Measurements from ENCODE around the gene RNLS. TPM values are rescaled to one million over a fixed set of nuclear protein-coding genes. Genes with fewer than 3 reads are reported as not detected.

The RNLS gene
- total RNA-seq, 1 experiment from 2014 or later, result 8.7 TPM

DNA sequence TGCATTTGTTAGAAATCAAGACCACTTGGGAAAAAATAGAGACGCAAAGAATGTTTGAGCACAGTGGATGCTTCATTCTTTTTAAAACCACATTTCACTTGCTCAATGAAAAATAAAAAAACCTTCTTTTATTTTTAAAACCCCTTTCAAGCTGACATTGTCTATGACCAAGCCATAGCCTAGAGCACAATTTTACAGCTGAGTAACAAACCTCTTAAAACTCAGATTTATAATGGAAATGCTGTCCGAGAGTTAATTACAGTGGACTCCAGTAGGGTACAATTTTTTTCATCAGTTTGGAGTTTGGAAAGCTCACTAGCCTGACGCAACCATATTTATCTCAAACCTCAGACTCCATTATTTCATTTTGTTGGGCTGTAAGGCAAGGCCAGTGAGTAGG lies 116.3 kb downstream of the RNLS start:
- Mint-ChIP-seq H3K36me3 (no peaks in the 10 kb centered on the region; the same call in 1 of the 2 replicates), H3K4me3 (no peak overlapping the region), H3K27me3 (ENCODE audit: low read depth) (peaks cover 24% of the 10 kb centered on the region), H3K27ac (no peak overlapping the region), H3K9me3 (peaks cover 7% of the 10 kb centered on the region), H3K4me1 (peaks cover 7% of the 10 kb centered on the region; the same call in 1 of the 2 replicates)
- DNase-seq (ENCODE audit: low spot score) (no peak), ATAC-seq (no peak)
- TF ChIP-seq SMAD4 (CRISPR knock-in tag; IDR thresholded peaks at IDR 0.05), result no peak
- TF ChIP-seq MXD4 (CRISPR knock-in tag; IDR thresholded peaks at IDR 0.05; ENCODE audit: borderline replicate concordance), result no peak
- no peak for TF ChIP-seq FOXP1 (CRISPR knock-in tag; IDR thresholded peaks at IDR 0.05; ENCODE audit: borderline replicate concordance)
- TF ChIP-seq, protein P1, sequence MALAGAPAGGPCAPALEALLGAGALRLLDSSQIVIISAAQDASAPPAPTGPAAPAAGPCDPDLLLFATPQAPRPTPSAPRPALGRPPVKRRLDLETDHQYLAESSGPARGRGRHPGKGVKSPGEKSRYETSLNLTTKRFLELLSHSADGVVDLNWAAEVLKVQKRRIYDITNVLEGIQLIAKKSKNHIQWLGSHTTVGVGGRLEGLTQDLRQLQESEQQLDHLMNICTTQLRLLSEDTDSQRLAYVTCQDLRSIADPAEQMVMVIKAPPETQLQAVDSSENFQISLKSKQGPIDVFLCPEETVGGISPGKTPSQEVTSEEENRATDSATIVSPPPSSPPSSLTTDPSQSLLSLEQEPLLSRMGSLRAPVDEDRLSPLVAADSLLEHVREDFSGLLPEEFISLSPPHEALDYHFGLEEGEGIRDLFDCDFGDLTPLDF (CRISPR knock-in tag; IDR thresholded peaks at IDR 0.05), result no peak
- no peak for TF ChIP-seq OVOL2 (CRISPR knock-in tag; IDR thresholded peaks at IDR 0.05; ENCODE audit: borderline replicate concordance)
- no peak for TF ChIP-seq NFE2L1 (CRISPR knock-in tag; IDR thresholded peaks at IDR 0.05)
- TF ChIP-seq ZNF219 (CRISPR knock-in tag; IDR thresholded peaks at IDR 0.05; ENCODE audit: borderline replicate concordance), result no peak
- TF ChIP-seq ZNF416 (CRISPR knock-in tag; IDR thresholded peaks at IDR 0.05), result no peak
- POLR2A ChIA-PET, result no interaction called here
- CTCF ChIA-PET, result no interaction called here

DNA sequence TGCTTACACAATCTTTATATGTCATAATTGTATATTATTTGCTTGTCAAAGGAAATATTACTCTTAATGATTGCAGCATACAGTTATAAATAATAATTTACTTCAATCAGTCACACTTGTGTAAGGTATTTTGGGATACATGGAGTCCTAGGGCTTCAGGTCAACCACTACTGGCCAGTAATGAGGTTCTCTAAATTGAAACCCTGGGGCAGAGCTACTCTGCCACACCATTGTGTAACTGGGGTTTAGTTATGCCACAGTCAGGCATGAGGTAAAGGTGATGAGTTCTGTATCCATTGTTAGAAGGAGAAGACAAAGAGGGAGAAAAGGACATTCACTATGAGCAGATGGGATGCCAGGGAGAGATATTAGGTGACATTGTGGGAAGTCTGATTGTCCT lies 117.4 kb downstream of the RNLS start:
- Mint-ChIP-seq H3K4me3 (no peak overlapping the region), H3K36me3 (no peaks in the 10 kb centered on the region), H3K9me3 (no peaks in the 10 kb centered on the region), H3K27ac (no peak overlapping the region), H3K27me3 (ENCODE audit: low read depth) (peaks cover 24% of the 10 kb centered on the region), H3K4me1 (peaks cover 7% of the 10 kb centered on the region; the same call in 1 of the 2 replicates)
- POLR2A ChIA-PET, result no interaction called here
- CTCF ChIA-PET, result no interaction called here
- ATAC-seq (no peak), DNase-seq (ENCODE audit: low spot score) (no peak)
- TF ChIP-seq ZNF232 (CRISPR knock-in tag; IDR thresholded peaks at IDR 0.05), result no peak
- TF ChIP-seq ZNF138 (CRISPR knock-in tag; conservative IDR thresholded peaks at IDR 0.05), result no peak
- TF ChIP-seq, protein P2, sequence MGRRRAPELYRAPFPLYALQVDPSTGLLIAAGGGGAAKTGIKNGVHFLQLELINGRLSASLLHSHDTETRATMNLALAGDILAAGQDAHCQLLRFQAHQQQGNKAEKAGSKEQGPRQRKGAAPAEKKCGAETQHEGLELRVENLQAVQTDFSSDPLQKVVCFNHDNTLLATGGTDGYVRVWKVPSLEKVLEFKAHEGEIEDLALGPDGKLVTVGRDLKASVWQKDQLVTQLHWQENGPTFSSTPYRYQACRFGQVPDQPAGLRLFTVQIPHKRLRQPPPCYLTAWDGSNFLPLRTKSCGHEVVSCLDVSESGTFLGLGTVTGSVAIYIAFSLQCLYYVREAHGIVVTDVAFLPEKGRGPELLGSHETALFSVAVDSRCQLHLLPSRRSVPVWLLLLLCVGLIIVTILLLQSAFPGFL (CRISPR knock-in tag; IDR thresholded peaks at IDR 0.05; ENCODE audit: borderline replicate concordance), result no peak
- no peak for TF ChIP-seq ZNF121 (CRISPR knock-in tag; IDR thresholded peaks at IDR 0.05)
- TF ChIP-seq KAT7 (CRISPR knock-in tag; IDR thresholded peaks at IDR 0.05; ENCODE audit: borderline replicate concordance), result no peak
- TF ChIP-seq, protein P3, sequence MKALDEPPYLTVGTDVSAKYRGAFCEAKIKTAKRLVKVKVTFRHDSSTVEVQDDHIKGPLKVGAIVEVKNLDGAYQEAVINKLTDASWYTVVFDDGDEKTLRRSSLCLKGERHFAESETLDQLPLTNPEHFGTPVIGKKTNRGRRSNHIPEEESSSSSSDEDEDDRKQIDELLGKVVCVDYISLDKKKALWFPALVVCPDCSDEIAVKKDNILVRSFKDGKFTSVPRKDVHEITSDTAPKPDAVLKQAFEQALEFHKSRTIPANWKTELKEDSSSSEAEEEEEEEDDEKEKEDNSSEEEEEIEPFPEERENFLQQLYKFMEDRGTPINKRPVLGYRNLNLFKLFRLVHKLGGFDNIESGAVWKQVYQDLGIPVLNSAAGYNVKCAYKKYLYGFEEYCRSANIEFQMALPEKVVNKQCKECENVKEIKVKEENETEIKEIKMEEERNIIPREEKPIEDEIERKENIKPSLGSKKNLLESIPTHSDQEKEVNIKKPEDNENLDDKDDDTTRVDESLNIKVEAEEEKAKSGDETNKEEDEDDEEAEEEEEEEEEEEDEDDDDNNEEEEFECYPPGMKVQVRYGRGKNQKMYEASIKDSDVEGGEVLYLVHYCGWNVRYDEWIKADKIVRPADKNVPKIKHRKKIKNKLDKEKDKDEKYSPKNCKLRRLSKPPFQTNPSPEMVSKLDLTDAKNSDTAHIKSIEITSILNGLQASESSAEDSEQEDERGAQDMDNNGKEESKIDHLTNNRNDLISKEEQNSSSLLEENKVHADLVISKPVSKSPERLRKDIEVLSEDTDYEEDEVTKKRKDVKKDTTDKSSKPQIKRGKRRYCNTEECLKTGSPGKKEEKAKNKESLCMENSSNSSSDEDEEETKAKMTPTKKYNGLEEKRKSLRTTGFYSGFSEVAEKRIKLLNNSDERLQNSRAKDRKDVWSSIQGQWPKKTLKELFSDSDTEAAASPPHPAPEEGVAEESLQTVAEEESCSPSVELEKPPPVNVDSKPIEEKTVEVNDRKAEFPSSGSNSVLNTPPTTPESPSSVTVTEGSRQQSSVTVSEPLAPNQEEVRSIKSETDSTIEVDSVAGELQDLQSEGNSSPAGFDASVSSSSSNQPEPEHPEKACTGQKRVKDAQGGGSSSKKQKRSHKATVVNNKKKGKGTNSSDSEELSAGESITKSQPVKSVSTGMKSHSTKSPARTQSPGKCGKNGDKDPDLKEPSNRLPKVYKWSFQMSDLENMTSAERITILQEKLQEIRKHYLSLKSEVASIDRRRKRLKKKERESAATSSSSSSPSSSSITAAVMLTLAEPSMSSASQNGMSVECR (CRISPR knock-in tag; IDR thresholded peaks at IDR 0.05; ENCODE audit: borderline replicate concordance), result no peak
- no peak for TF ChIP-seq TP53 (CRISPR knock-in tag; IDR thresholded peaks at IDR 0.05)
- no peak for TF ChIP-seq CBFB (CRISPR knock-in tag; IDR thresholded peaks at IDR 0.05; ENCODE audit: low read depth)
- TF ChIP-seq, protein P4, sequence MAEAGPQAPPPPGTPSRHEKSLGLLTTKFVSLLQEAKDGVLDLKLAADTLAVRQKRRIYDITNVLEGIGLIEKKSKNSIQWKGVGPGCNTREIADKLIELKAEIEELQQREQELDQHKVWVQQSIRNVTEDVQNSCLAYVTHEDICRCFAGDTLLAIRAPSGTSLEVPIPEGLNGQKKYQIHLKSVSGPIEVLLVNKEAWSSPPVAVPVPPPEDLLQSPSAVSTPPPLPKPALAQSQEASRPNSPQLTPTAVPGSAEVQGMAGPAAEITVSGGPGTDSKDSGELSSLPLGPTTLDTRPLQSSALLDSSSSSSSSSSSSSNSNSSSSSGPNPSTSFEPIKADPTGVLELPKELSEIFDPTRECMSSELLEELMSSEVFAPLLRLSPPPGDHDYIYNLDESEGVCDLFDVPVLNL (CRISPR knock-in tag; IDR thresholded peaks at IDR 0.05; ENCODE audit: borderline replicate concordance, low read depth), result no peak
- TF ChIP-seq, protein P5, sequence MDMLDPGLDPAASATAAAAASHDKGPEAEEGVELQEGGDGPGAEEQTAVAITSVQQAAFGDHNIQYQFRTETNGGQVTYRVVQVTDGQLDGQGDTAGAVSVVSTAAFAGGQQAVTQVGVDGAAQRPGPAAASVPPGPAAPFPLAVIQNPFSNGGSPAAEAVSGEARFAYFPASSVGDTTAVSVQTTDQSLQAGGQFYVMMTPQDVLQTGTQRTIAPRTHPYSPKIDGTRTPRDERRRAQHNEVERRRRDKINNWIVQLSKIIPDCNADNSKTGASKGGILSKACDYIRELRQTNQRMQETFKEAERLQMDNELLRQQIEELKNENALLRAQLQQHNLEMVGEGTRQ (CRISPR knock-in tag; IDR thresholded peaks at IDR 0.05), result no peak
- TF ChIP-seq, protein P6, sequence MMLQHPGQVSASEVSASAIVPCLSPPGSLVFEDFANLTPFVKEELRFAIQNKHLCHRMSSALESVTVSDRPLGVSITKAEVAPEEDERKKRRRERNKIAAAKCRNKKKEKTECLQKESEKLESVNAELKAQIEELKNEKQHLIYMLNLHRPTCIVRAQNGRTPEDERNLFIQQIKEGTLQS (CRISPR knock-in tag; conservative IDR thresholded peaks at IDR 0.05), result no peak

Data from WTC11 (cell line).